Upper lobe of left lung (tissue), 4 donors: ENCODE measurements around the gene MRPL34.

ENCODE experiments used
- CTCF ChIP-seq, 6 experiments: fragments of 450-650 bp in 4 of 6; fragments of 200-600 bp in 2 of 6; sonication (generic) in 2 of 6; IDR thresholded peaks; one replicate each; pipeline ENCODE4 v1.5.1; 2016 to 2019; ENCODE audit warnings: antibody characterized with exemption in 6 of 6
- EP300 ChIP-seq, 4 donors: sonication (generic); formaldehyde crosslinking; IDR thresholded peaks; one replicate each; pipeline ENCODE4 v1.5.1; 2017; ENCODE audit warnings: antibody characterized with exemption in 4 of 4, control low read depth in 2 of 4
- POLR2A ChIP-seq, 4 donors: fragments of 450-650 bp; IDR thresholded peaks; one replicate each; pipeline ENCODE4 v1.5.1; 2016 to 2017; ENCODE audit warnings: antibody characterized with exemption in 4 of 4, mild to moderate bottlenecking in 2 of 4
- POLR2AphosphoS5 ChIP-seq, 2 donors: sonication (generic); formaldehyde crosslinking; IDR thresholded peaks; one replicate each; pipeline ENCODE4 v1.5.1; 2017; ENCODE audit warnings: antibody characterized with exemption in 2 of 2

GRCh38 chr19:17338433-17339078 is 32.9 kb downstream of the MRPL34 start:
- TF ChIP-seq POLR2AphosphoS5 (IDR thresholded peaks at IDR 0.05) (no peak), CTCF (IDR thresholded peaks at IDR 0.05) (no peak), EP300 (IDR thresholded peaks at IDR 0.05) (no peak), POLR2A (IDR thresholded peaks at IDR 0.05) (no peak)
